Activated CD4-positive, alpha-beta T cell treated with anti-CD3 and anti-CD28 coated beads, Interleukin-2, Interleukin-4, amounts not matched to agents 100 ng/mL and 50 ng/mL, durations not matched to agents 16 hours and 8 hours (primary cell): ENCODE measurements around the gene CA11.

ENCODE experiments used
- DNase-seq: peaks from one replicate; pipeline ENCODE4 v3.0.0-alpha.2; 2020; ENCODE audit warnings: low spot score

The CA11 gene

GRCh38 chr19:48613024-48613851, 32.7 kb downstream of the CA11 start:
- DNase-seq: no peak

GRCh38 chr19:48611872-48612271, 34.1 kb downstream of the CA11 start:
- no peak for DNase-seq

- DNase-seq: no peak
Measured at GRCh38 chr19:48609571-48610108, 36.3 kb downstream of the CA11 start.

GRCh38 chr19:48608798-48609263, 37.2 kb downstream of the CA11 start:
- peak; percentile 60 for DNase-seq

GRCh38 chr19:48607359-48607755, 38.6 kb downstream of the CA11 start:
- DNase-seq: no peak

GRCh38 chr19:48606463-48607358, 39.3 kb downstream of the CA11 start, which contains the start of gene SPACA4:
TSS of gene SPACA4 (plus strand) at chr19:48606742. CDS start at chr19:48606979, 237 bp downstream.
- no peak for DNase-seq

GRCh38 chr19:48603850-48604249, 42.1 kb downstream of the CA11 start:
- DNase-seq: no peak

- DNase-seq: no peak
Measured at GRCh38 chr19:48603449-48603848, 42.5 kb downstream of the CA11 start.

- DNase-seq: no peak
Measured at GRCh38 chr19:48603001-48603400, 43.0 kb downstream of the CA11 start.

- no peak for DNase-seq
Measured at GRCh38 chr19:48600679-48601417, 45.1 kb downstream of the CA11 start.

- DNase-seq: no peak
Measured at GRCh38 chr19:48598996-48599700, 46.8 kb downstream of the CA11 start.

- peak; percentile 49 for DNase-seq
Measured at GRCh38 chr19:48596679-48597465, 49.1 kb downstream of the CA11 start.

- no peak for DNase-seq
Measured at GRCh38 chr19:48596237-48596636, 49.8 kb downstream of the CA11 start.

- DNase-seq: no peak
Measured at GRCh38 chr19:48595833-48596232, 50.2 kb downstream of the CA11 start.

GRCh38 chr19:48595171-48595570, 50.8 kb downstream of the CA11 start:
- DNase-seq: no peak

- no peak for DNase-seq
Measured at GRCh38 chr19:48591021-48591420, 55.0 kb downstream of the CA11 start.

GRCh38 chr19:48588670-48589401, 57.2 kb downstream of the CA11 start:
- DNase-seq: peak; percentile 90
